HT-29 (cell line): ENCODE measurements around the gene CTNNA1. TPM values are rescaled to one million over a fixed set of nuclear protein-coding genes. Genes with fewer than 3 reads are reported as not detected.

ENCODE experiments used
- DNase-seq: peaks from one replicate; pipeline ENCODE4 v3.0.0-alpha.2; 2015; ENCODE audit warnings: low spot score
- total RNA-seq: library from RNA; depleted of rRNA; stranded (reverse); fragments of >200 nt; shearing (Covaris generic); gene quantifications from 2 replicates; pipeline ENCODE4 v1.2.3, GENCODE V29; 2014

Gene CTNNA1
- total RNA-seq, 1 experiment from 2014 or later = 416 TPM

GRCh38 chr5:138964647-138965201 lies 211.5 kb downstream of the CTNNA1 start:
- no peak for DNase-seq

GRCh38 chr5:138965626-138966025 lies 212.4 kb downstream of the CTNNA1 start:
- no peak for DNase-seq

GRCh38 chr5:138966236-138966985 lies 213.2 kb downstream of the CTNNA1 start:
- DNase-seq = no peak

- DNase-seq = peak; percentile 87
Observed at GRCh38 chr5:138967791-138968448, 214.7 kb downstream of the CTNNA1 start.

- DNase-seq = no peak
Observed at GRCh38 chr5:138968601-138969000, 215.4 kb downstream of the CTNNA1 start.

- DNase-seq = no peak
Observed at GRCh38 chr5:138969323-138970002, 216.2 kb downstream of the CTNNA1 start.

GRCh38 chr5:138972230-138972629 lies 219.0 kb downstream of the CTNNA1 start:
- no peak for DNase-seq

GRCh38 chr5:138972836-138973235 lies 219.6 kb downstream of the CTNNA1 start:
- peak; percentile 32 for DNase-seq

- DNase-seq = no peak
Observed at GRCh38 chr5:138974227-138975063, 221.2 kb downstream of the CTNNA1 start.

GRCh38 chr5:138975098-138975847 lies 222.0 kb downstream of the CTNNA1 start:
- DNase-seq = peak; percentile 14

- no peak for DNase-seq
Observed at GRCh38 chr5:138978080-138978479, 224.9 kb downstream of the CTNNA1 start.

- DNase-seq = no peak
Observed at GRCh38 chr5:138978581-138978980, 225.4 kb downstream of the CTNNA1 start.

GRCh38 chr5:138979684-138980280 lies 226.6 kb downstream of the CTNNA1 start:
- no peak for DNase-seq

GRCh38 chr5:138980441-138980840 lies 227.2 kb downstream of the CTNNA1 start:
- DNase-seq = no peak

GRCh38 chr5:138981131-138981530 lies 227.9 kb downstream of the CTNNA1 start:
- DNase-seq = no peak

- no peak for DNase-seq
Observed at GRCh38 chr5:138981586-138981985, 228.4 kb downstream of the CTNNA1 start.

- DNase-seq = no peak
Observed at GRCh38 chr5:138983984-138984383, 230.8 kb downstream of the CTNNA1 start.
